ENCODE results near the gene LMNTD2. TPM values are rescaled to one million over a fixed set of nuclear protein-coding genes. Genes with fewer than 3 reads are reported as not detected.

Gene LMNTD2
- total and polyA plus RNA-seq, 2 donors (not counting 3 experiments of a cell fraction or from before 2014, with no cell fraction given) = 2.1 to 2.6 TPM

- no TSS peak for BruUV-seq (replicated peaks)
- H3K9ac ChIP-seq (replicated peaks; ENCODE audit: extremely low read depth, insufficient read depth, low read length) = no peak overlapping the region
- no peaks in the 10 kb centered on the region for H3K79me2 ChIP-seq (ENCODE audit: control insufficient read depth, insufficient read depth, low read length)
- no peak overlapping the region for H3K4me2 ChIP-seq (ENCODE audit: insufficient read depth, low read length)
- no peaks in the 10 kb centered on the region for H3K4me1 ChIP-seq (ENCODE audit: control insufficient read depth, extremely low read depth, insufficient read depth, low read length)
- no peaks in the 10 kb centered on the region for H3K9me1 ChIP-seq (replicated peaks; ENCODE audit: control insufficient read depth, extremely low read depth, insufficient read depth, low read length)
- POLR2A ChIA-PET = no interaction called here
- peaks cover 14 to 77% of the 10 kb centered on the region in 2 experiments for H3K36me3 ChIP-seq (ENCODE audit: control insufficient read depth in 2 of 2, extremely low read depth in 1 of 2, insufficient read depth in 2 of 2, low read length in 2 of 2)
- no peak overlapping the region for H3K27ac ChIP-seq (ENCODE audit: insufficient read depth, low read depth, low read length)
- H2AFZ ChIP-seq (ENCODE audit: low read depth, low read length) = no peak overlapping the region
- TF ChIP-seq GATA2 (IDR thresholded peaks at IDR 0.05; ENCODE audit: insufficient read depth, insufficient read length, low read depth, low read length) = no peak
- TF ChIP-seq POLR2A (IDR thresholded peaks at IDR 0.05; ENCODE audit: low read depth, low read length) = no peak
- TF ChIP-seq EZH2 (IDR thresholded peaks at IDR 0.05; ENCODE audit: borderline replicate concordance, low read depth, low read length, severe bottlenecking) = no peak
- no peak for TF ChIP-seq CTCF (IDR thresholded peaks at IDR 0.05; ENCODE audit: extremely low read depth in 1 of 2, insufficient read depth in 1 of 2, low read depth in 1 of 2, low read length in 2 of 2)
- no peak for TF ChIP-seq MAX (IDR thresholded peaks at IDR 0.05; ENCODE audit: insufficient read depth, insufficient read length)
- TF ChIP-seq FOS (IDR thresholded peaks at IDR 0.05; ENCODE audit: borderline replicate concordance, insufficient read depth, low read length) = no peak
- TF ChIP-seq JUN (IDR thresholded peaks at IDR 0.05; ENCODE audit: borderline replicate concordance, insufficient read depth, insufficient read length, low read depth) = no peak
- no peak for TF ChIP-seq MYC (IDR thresholded peaks at IDR 0.05; ENCODE audit: low read depth, low read length)
- H3K9me3 ChIP-seq (replicated peaks; ENCODE audit: control insufficient read depth, insufficient read depth, low read length) = no peaks in the 10 kb centered on the region
- no peaks in the 10 kb centered on the region for H3K27me3 ChIP-seq (ENCODE audit: control insufficient read depth in 2 of 2, insufficient read depth in 2 of 2, low read length in 2 of 2)
- intact Hi-C loops (cut with micrococcal nuclease) (no loop called here), dilution Hi-C loops (cut with MboI; ENCODE audit: extremely low pct_ligation_motif_present, low sequenced_read_pairs) (no loop called here)
- no peak for DNase-seq (ENCODE audit: low read depth, low spot score)
- CTCF ChIA-PET = interaction anchor here (0.5 to 1.2 kb wide), 4 partner anchors 19 to 54 kb away, joined by 3 read pairs; partner anchors contain the start of genes DRD4 and PHRF1
- H3K4me3 ChIP-seq (replicated peaks in 1 of 3; ENCODE audit: insufficient read depth in 1 of 3, low read depth in 1 of 3, low read length in 3 of 3) = no peak overlapping the region
- H4K20me1 ChIP-seq (replicated peaks; ENCODE audit: control insufficient read depth, extremely low read depth, insufficient read depth, low read length) = no peaks in the 10 kb centered on the region
- FAIRE-seq = no peak
Measured at GRCh38 chr11:608791-609251, 48.3 kb upstream of the LMNTD2 start.
